Upper lobe of right lung (tissue), 1 donor: ENCODE results near the gene PMM2. TPM values are rescaled to one million over a fixed set of nuclear protein-coding genes. Genes with fewer than 3 reads are reported as not detected.
"Not testable (repeated sequence)": the region's sequence is repeated elsewhere in the genome, so short reads cannot be mapped to it uniquely, and the experiment has no call there.

Experiments
- ATAC-seq: fragments of 200-7000 bp; cut with Tn5 transposase; one replicate; pipeline ENCODE4 v1.9.1; 2020; ENCODE audit warnings: mild to moderate bottlenecking, moderate library complexity
- DNase-seq: peaks from one replicate; pipeline ENCODE4 v3.0.0-alpha.2; 2020
- H3K27ac ChIP-seq: fragments of 200-600 bp; one replicate; pipeline ENCODE4 v1.8.0; 2022
- H3K27me3 ChIP-seq: fragments of 200-600 bp; one replicate; pipeline ENCODE4 v1.8.0; 2022; ENCODE audit warnings: mild to moderate bottlenecking
- H3K36me3 ChIP-seq: fragments of 200-600 bp; one replicate; pipeline ENCODE4 v1.8.0; 2022
- H3K4me1 ChIP-seq: fragments of 200-600 bp; one replicate; pipeline ENCODE4 v1.8.0; 2022
- H3K4me3 ChIP-seq: fragments of 200-600 bp; one replicate; pipeline ENCODE4 v1.8.0; 2022; ENCODE audit warnings: mild to moderate bottlenecking
- H3K9me3 ChIP-seq: fragments of 200-600 bp; one replicate; pipeline ENCODE4 v1.8.0; 2022
- CTCF ChIP-seq: fragments of 200-600 bp; IDR thresholded peaks from one replicate; pipeline ENCODE4 v1.8.0; 2022; ENCODE audit warnings: antibody characterized with exemption
- intact Hi-C: fragments of 100-400 bp; cut with DNase I; formaldehyde crosslinking; loops from one replicate; pipeline ENCODE4 v1.11.0; 2022
- total RNA-seq: library from RNA; stranded (reverse); fragmentation: NEBNext Ultra II Directional; extraction: Animal tissue kit (Norgen Biotek cat#: 25700); gene quantifications from one replicate; pipeline ENCODE4 v1.2.1, GENCODE V29; 2021
- donor health status: DM: no; HTN: yes; CAD: no; lungs with severe emphysema.

PMM2 gene
- total RNA-seq, 1 donor from 2014 or later = 36.8 TPM

- no peak for TF ChIP-seq CTCF
- ATAC-seq (no peak), DNase-seq (no peak)
- H3K4me3 ChIP-seq = peak overlapping the region; percentile 90
- no peaks in the 10 kb centered on the region for H3K36me3 ChIP-seq
- H3K9me3 ChIP-seq = no peaks in the 10 kb centered on the region
- H3K27ac ChIP-seq = peak overlapping the region; percentile 89
- peaks cover 40% of the 10 kb centered on the region for H3K4me1 ChIP-seq
- H3K27me3 ChIP-seq = no peaks in the 10 kb centered on the region
- intact Hi-C loops = loop anchor here (10.0 kb wide), 1 partner anchor 63 kb away; no protein-coding TSS in a partner anchor
Observed at GRCh38 chr16:8867216-8867931, 69.7 kb downstream of the PMM2 start.

- peak overlapping the region; percentile 89 for H3K27ac ChIP-seq
- intact Hi-C loops = loop anchor here (10.0 kb wide), 1 partner anchor 63 kb away; no protein-coding TSS in a partner anchor
Observed at GRCh38 chr16:8867932-8868415, 70.3 kb downstream of the PMM2 start.

GRCh38 chr16:8868416-8869211, 71.0 kb downstream of the PMM2 start, which contains the start of gene CARHSP1:
CARHSP1 (minus strand) TSS chr16:8869006; CDS start chr16:8859328, 9,678 bp downstream.
- Histone ChIP-seq H3K36me3 (no peaks in the 10 kb centered on the region), H3K27me3 (no peaks in the 10 kb centered on the region), H3K4me1 (peaks cover 31% of the 10 kb centered on the region), H3K9me3 (no peaks in the 10 kb centered on the region), H3K27ac (peak within 1 kb of the TSS; percentile 89), H3K4me3 (peak within 1 kb of the TSS; percentile 90)
- peak; percentile 94 for DNase-seq
- intact Hi-C loops = loop anchor here (10.0 kb wide), 1 partner anchor 64 kb away; no protein-coding TSS in a partner anchor
- no peak for TF ChIP-seq CTCF
- ATAC-seq = peak; percentile 96

More at GRCh38 chr16:8867932-8868415, 70.3 kb downstream of the PMM2 start:
- H3K36me3 ChIP-seq = no peaks in the 10 kb centered on the region
- TF ChIP-seq CTCF = no peak
- peaks cover 35% of the 10 kb centered on the region for H3K4me1 ChIP-seq
- no peaks in the 10 kb centered on the region for H3K9me3 ChIP-seq
- ATAC-seq (no peak), DNase-seq (no peak)
- no peaks in the 10 kb centered on the region for H3K27me3 ChIP-seq
- peak overlapping the region; percentile 90 for H3K4me3 ChIP-seq

GRCh38 chr16:8869212-8869987, 71.8 kb downstream of the PMM2 start:
- no peaks in the 10 kb centered on the region for H3K9me3 ChIP-seq
- ATAC-seq = no peak
- intact Hi-C loops = loop anchor here (10.0 kb wide), 1 partner anchor 65 kb away; no protein-coding TSS in a partner anchor
- no peaks in the 10 kb centered on the region for H3K36me3 ChIP-seq
- peaks cover 25% of the 10 kb centered on the region for H3K4me1 ChIP-seq
- H3K27ac ChIP-seq = peak overlapping the region; percentile 20
- no peak for TF ChIP-seq CTCF
- H3K4me3 ChIP-seq = peak overlapping the region; percentile 90
- no peak for DNase-seq
- H3K27me3 ChIP-seq = no peaks in the 10 kb centered on the region

GRCh38 chr16:8869988-8870241, 72.3 kb downstream of the PMM2 start:
- H3K4me1 ChIP-seq = peaks cover 21% of the 10 kb centered on the region
- H3K9me3 ChIP-seq, ATAC-seq, H3K27ac ChIP-seq, H3K27me3 ChIP-seq, DNase-seq, H3K36me3 ChIP-seq, H3K4me3 ChIP-seq: not testable (repeated sequence)
- intact Hi-C loops = loop anchor here (10.0 kb wide), 2 partner anchors 65 to 205 kb away; no protein-coding TSS in a partner anchor
